RPMI8226 (cell line): ENCODE data around the gene SCN3A.
A peak's percentile ranks its signal among the peaks of the same experiment; 100 is the strongest.

Source experiments
- DNase-seq: peaks from one replicate; pipeline ENCODE4 v3.0.0-alpha.2; 2015

Gene SCN3A

GRCh38 chr2:165110394-165110793 is 93.5 kb downstream of the SCN3A start:
- no peak for DNase-seq

GRCh38 chr2:165109915-165110314 is 93.9 kb downstream of the SCN3A start:
- no peak for DNase-seq

GRCh38 chr2:165105926-165106325 is 97.9 kb downstream of the SCN3A start:
- no peak for DNase-seq

GRCh38 chr2:165087933-165088901 is 115.6 kb downstream of the SCN3A start:
- DNase-seq = no peak

GRCh38 chr2:165086337-165086736 is 117.5 kb downstream of the SCN3A start:
- no peak for DNase-seq

- DNase-seq = no peak
Measured at GRCh38 chr2:165083326-165083725, 120.5 kb downstream of the SCN3A start.

GRCh38 chr2:165082479-165082878 is 121.4 kb downstream of the SCN3A start:
- no peak for DNase-seq

GRCh38 chr2:165081276-165081675 is 122.6 kb downstream of the SCN3A start:
- DNase-seq = no peak

GRCh38 chr2:165079432-165079831 is 124.4 kb downstream of the SCN3A start:
- DNase-seq = no peak

- DNase-seq = no peak
Measured at GRCh38 chr2:165078913-165079312, 124.9 kb downstream of the SCN3A start.

- DNase-seq = no peak
Measured at GRCh38 chr2:165074884-165075283, 129.0 kb downstream of the SCN3A start.

GRCh38 chr2:165074323-165074722 is 129.5 kb downstream of the SCN3A start:
- no peak for DNase-seq

- no peak for DNase-seq
Measured at GRCh38 chr2:165070076-165070475, 133.8 kb downstream of the SCN3A start.

GRCh38 chr2:165069151-165069550 is 134.7 kb downstream of the SCN3A start:
- DNase-seq = no peak

- no peak for DNase-seq
Measured at GRCh38 chr2:165068487-165068757, 135.4 kb downstream of the SCN3A start.

GRCh38 chr2:165067643-165068486 is 136.0 kb downstream of the SCN3A start:
- DNase-seq = peak; percentile 4

- DNase-seq = peak; percentile 13
Measured at GRCh38 chr2:165064743-165065142, 139.1 kb downstream of the SCN3A start.

- DNase-seq = no peak
Measured at GRCh38 chr2:165060411-165060810, 143.4 kb downstream of the SCN3A start.

GRCh38 chr2:165058476-165059265 is 145.2 kb downstream of the SCN3A start:
- DNase-seq = no peak

- no peak for DNase-seq
Measured at GRCh38 chr2:165057931-165058330, 145.9 kb downstream of the SCN3A start.

- DNase-seq = no peak
Measured at GRCh38 chr2:165057308-165057707, 146.5 kb downstream of the SCN3A start.

GRCh38 chr2:165056564-165056963 is 147.3 kb downstream of the SCN3A start:
- no peak for DNase-seq
